GM23248 (cell line): Measurements from ENCODE around the gene TRIM2. TPM values are rescaled to one million over a fixed set of nuclear protein-coding genes. Genes with fewer than 3 reads are reported as not detected.

Experiments
- DNase-seq: peaks from one replicate; pipeline ENCODE4 v3.0.0-alpha.2; 2015
- H2AFZ ChIP-seq: fragments of 200-600 bp; sonication (generic); 2 replicates; pipeline ENCODE4 v1.6.1; 2016; ENCODE audit warnings: antibody characterized with exemption
- H3F3A ChIP-seq: fragments of 200-600 bp; sonication (generic); 2 replicates; pipeline ENCODE4 v1.6.1; 2016; ENCODE audit warnings: mild to moderate bottlenecking, antibody characterized with exemption, mixed run types; ENCODE audit not compliant: insufficient read depth
- H3K27ac ChIP-seq: fragments of 200-600 bp; sonication (generic); 2 replicates; pipeline ENCODE4 v1.5.1; 2016; ENCODE audit warnings: mild to moderate bottlenecking
- H3K27me3 ChIP-seq: fragments of 200-600 bp; sonication (generic); replicated peaks from 2 replicates; pipeline ENCODE4 v1.6.1; 2016; ENCODE audit warnings: mild to moderate bottlenecking; ENCODE audit not compliant: insufficient read depth
- H3K36me3 ChIP-seq: fragments of 200-600 bp; sonication (generic); 2 replicates; pipeline ENCODE4 v1.6.1; 2016; ENCODE audit warnings: low read depth, mild to moderate bottlenecking
- H3K4me1 ChIP-seq: fragments of 200-600 bp; sonication (generic); 2 replicates; pipeline ENCODE4 v1.6.1; 2016; ENCODE audit warnings: mild to moderate bottlenecking; ENCODE audit not compliant: insufficient read depth
- H3K4me2 ChIP-seq: fragments of 200-600 bp; sonication (generic); one replicate; pipeline ENCODE4 v1.6.1; 2016; ENCODE audit warnings: mild to moderate bottlenecking; ENCODE audit not compliant: unreplicated experiment
- H3K4me3 ChIP-seq: fragments of 200-600 bp; sonication (generic); 2 replicates; pipeline ENCODE4 v1.5.1; 2016; ENCODE audit warnings: mild to moderate bottlenecking
- H3K79me2 ChIP-seq: fragments of 200-600 bp; sonication (generic); 2 replicates; pipeline ENCODE4 v1.6.1; 2016; ENCODE audit warnings: mild to moderate bottlenecking; ENCODE audit not compliant: insufficient read depth
- H3K9ac ChIP-seq: fragments of 200-600 bp; sonication (generic); 2 replicates; pipeline ENCODE4 v1.6.1; 2016; ENCODE audit warnings: mild to moderate bottlenecking
- H3K9me2 ChIP-seq: fragments of 200-600 bp; sonication (generic); 2 replicates; pipeline ENCODE4 v1.6.1; 2016; ENCODE audit warnings: mixed run types, mild to moderate bottlenecking, moderate library complexity; ENCODE audit not compliant: insufficient read depth
- H3K9me3 ChIP-seq: fragments of 200-600 bp; sonication (generic); one replicate; pipeline ENCODE4 v1.6.1; 2017; ENCODE audit warnings: low read depth
- H4K20me1 ChIP-seq: fragments of 200-600 bp; sonication (generic); 2 replicates; pipeline ENCODE4 v1.6.0; 2016; ENCODE audit not compliant: insufficient read depth
- EZH2 ChIP-seq: fragments of 200-600 bp; sonication (generic); IDR thresholded peaks from 2 replicates; pipeline ENCODE4 v1.6.1; 2018; ENCODE audit warnings: antibody characterized with exemption, mild to moderate bottlenecking; ENCODE audit not compliant: insufficient read depth, poor library complexity, severe bottlenecking
- EZH2phosphoT487 ChIP-seq: fragments of 200-600 bp; sonication (generic); IDR thresholded peaks from 2 replicates; pipeline ENCODE4 v1.6.1; 2018; ENCODE audit warnings: antibody characterized with exemption, moderate library complexity, mild to moderate bottlenecking, low read depth; ENCODE audit not compliant: insufficient read depth
- WGBS, 2 experiments: methylation state at CpG; one replicate each; pipeline ENCODE4 v1.1.6; 2015 to 2017; ENCODE audit warnings: low lambda C conversion rate in 2 of 2, low coverage in 1 of 2; ENCODE audit errors: missing lambda C conversion rate in 2 of 2; 5-methylcytosine and 5-hydroxymethylcytosine counted together
- in situ Hi-C: fragments of 300-500 bp; cut with MboI; formaldehyde crosslinking; loops from 2 replicates; pipeline ENCODE4 v1.15.0; 2020
- polyA plus RNA-seq: library from polyadenylated mRNA; unstranded; fragments of >200 nt; fragmentation: Nextera tagmentation; extraction: Ambion mirVana; gene quantifications from 2 replicates; pipeline ENCODE4 v1.2.1, GENCODE V29; 2016
- total RNA-seq: library from RNA; depleted of rRNA; stranded (reverse); fragments of >200 nt; shearing (Covaris generic); gene quantifications from 2 replicates; pipeline ENCODE4 v1.2.3, GENCODE V29; 2014

TRIM2 gene
- total and polyA plus RNA-seq, 2 experiments from 2014 or later: 12.3 to 26.4 TPM

DNA sequence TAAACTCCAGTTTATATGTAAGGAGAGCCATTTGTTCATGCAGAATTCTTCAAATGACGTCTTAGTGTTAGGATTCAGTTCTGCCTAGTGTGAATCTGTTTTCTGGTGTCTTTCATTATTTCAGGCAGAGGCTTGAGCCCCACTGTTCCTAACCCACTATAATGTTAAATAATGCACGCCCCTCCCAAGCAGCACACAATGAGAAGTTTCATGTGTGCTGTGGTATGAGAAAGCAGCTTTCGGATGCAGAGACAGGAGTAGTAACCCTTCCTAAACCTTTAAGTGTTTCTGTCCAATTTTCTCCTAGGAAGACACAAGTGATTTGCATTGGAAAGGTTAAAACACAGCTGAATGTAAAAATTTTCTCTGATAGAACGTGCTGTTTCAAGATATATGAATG lies 54.5 kb downstream of the TRIM2 start:
- in situ Hi-C loops: no loop called here
- no peaks in the 10 kb centered on the region for H3K36me3 ChIP-seq
- DNase-seq: no peak
- H3K79me2 ChIP-seq: no peaks in the 10 kb centered on the region
- no peak overlapping the region for H3K4me2 ChIP-seq
- H3K9me2 ChIP-seq: no peaks in the 10 kb centered on the region
- H4K20me1 ChIP-seq: no peaks in the 10 kb centered on the region
- no peak overlapping the region for H3K9ac ChIP-seq
- no peak overlapping the region for H2AFZ ChIP-seq
- peaks cover 43% of the 10 kb centered on the region for H3F3A ChIP-seq
- H3K9me3 ChIP-seq: no peaks in the 10 kb centered on the region
- H3K27me3 ChIP-seq: no peaks in the 10 kb centered on the region
- H3K27ac ChIP-seq: no peak overlapping the region
- H3K4me3 ChIP-seq: no peak overlapping the region
- H3K4me1 ChIP-seq: peaks cover 43% of the 10 kb centered on the region
- WGBS, 2 experiments: 55 to 60% methylated on average over 4 of the region's 4 CpGs
- TF ChIP-seq EZH2phosphoT487 (no peak), EZH2 (no peak)

DNA sequence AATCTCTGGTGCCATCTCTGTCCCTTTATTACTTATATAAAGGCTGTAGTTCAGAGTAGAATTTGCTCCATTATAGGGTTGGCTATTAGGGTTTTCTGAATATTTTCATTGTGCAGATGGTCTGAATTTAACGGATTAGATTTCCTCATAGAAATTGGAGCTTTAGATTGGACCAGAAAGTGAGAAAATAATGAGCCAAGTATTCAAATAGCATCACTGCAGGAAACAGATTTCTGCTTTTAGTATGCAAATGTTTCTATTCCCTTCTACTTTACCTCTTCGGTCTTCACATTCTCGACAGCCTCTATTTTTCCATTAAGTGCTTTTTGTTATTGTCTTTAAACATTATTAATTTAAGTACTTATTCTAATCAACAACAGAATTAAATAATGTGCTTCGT lies 55.4 kb downstream of the TRIM2 start:
- no peak for TF ChIP-seq EZH2phosphoT487
- TF ChIP-seq EZH2: no peak
- Histone ChIP-seq H3K4me1 (peaks cover 43% of the 10 kb centered on the region), H3K27me3 (no peaks in the 10 kb centered on the region), H3K9ac (no peak overlapping the region), H3K27ac (0 out of 2 replicates have a peak overlapping the region, but pooled peaks have one; percentile 26), H3K79me2 (peaks cover 3% of the 10 kb centered on the region; the same call in 1 of the 2 replicates), H3K9me3 (no peaks in the 10 kb centered on the region), H3F3A (peaks cover 43% of the 10 kb centered on the region), H4K20me1 (no peaks in the 10 kb centered on the region), H3K4me3 (no peak overlapping the region), H3K4me2 (peak overlapping the region; percentile 16), H2AFZ (no peak overlapping the region), H3K9me2 (no peaks in the 10 kb centered on the region), H3K36me3 (no peaks in the 10 kb centered on the region)
- no peak for DNase-seq
- WGBS, 2 experiments: 17 to 25% methylated on average over 4 of the region's 4 CpGs
- in situ Hi-C loops: no loop called here

DNA sequence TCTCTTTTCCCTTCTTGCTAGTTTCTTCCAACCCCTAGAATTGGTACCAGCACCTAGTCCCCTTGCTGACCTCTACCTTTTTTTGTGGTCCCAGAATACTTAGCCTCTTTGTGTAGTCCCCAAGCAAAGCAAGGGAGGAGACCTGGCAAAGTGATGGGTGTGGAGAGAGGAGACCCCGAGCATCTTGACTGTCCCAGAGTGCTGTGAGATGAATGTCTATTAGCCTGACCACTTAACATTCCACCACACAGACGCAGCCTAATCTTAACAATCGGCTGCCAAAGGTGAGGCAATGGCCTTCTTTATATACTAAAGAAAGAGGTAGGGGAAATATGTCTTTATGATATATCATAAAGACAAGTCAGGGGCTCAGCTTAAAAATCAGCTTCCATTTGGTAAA lies 55.9 kb downstream of the TRIM2 start:
- peaks cover 8% of the 10 kb centered on the region; the same call in 1 of the 2 replicates for H3K79me2 ChIP-seq
- in situ Hi-C loops: no loop called here

DNA sequence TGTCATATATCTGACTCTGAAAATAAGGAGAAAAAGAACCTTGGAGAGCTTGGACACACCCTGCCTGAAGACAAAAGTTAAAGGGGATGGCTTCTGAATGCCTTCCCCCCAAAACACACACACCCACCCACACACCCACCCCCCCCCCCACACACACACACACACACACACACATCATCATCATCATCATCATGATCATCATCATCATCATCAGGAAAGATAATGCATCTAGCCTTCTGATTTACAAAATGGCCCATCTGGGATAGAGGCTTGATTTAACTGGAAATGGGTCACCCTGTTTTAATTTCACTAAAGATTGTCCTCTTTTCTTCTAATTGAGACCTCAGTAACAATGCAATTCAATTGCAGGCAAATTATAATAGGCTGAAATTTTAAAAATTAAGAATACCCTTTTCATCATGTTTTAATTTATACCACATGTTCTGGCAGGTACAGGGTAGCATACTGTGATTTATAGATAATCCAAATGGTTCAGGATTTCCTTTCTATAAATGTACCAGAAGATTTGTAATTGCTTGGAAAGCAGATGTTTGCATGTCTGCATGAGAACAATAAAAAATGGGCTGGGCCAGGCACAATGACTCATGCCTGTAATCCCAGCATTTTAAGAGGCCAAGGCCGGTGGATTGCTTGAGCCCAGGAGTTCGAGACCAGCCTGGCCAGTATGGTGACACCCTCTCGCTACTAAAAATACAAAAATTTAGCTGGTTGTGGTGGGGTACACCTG lies 56.5 kb downstream of the TRIM2 start:
- peaks cover 43% of the 10 kb centered on the region for H3F3A ChIP-seq
- 0 out of 2 replicates have a peak overlapping the region, but pooled peaks have one; percentile 13 for H3K27ac ChIP-seq
- H3K4me3 ChIP-seq: no peak overlapping the region
- DNase-seq: peak; percentile 64
- in situ Hi-C loops: no loop called here
- H3K36me3 ChIP-seq: no peaks in the 10 kb centered on the region
- no peaks in the 10 kb centered on the region for H3K9me2 ChIP-seq
- TF ChIP-seq EZH2phosphoT487 (no peak), EZH2 (no peak)
- H3K9ac ChIP-seq: no peak overlapping the region
- peaks cover 11% of the 10 kb centered on the region; the same call in 1 of the 2 replicates for H3K79me2 ChIP-seq
- no peak overlapping the region for H2AFZ ChIP-seq
- H4K20me1 ChIP-seq: no peaks in the 10 kb centered on the region
- WGBS, 2 experiments: 12% methylated on average over 3 of the region's 3 CpGs
- H3K9me3 ChIP-seq: no peaks in the 10 kb centered on the region
- H3K27me3 ChIP-seq: no peaks in the 10 kb centered on the region
- H3K4me2 ChIP-seq: no peak overlapping the region
- peaks cover 43% of the 10 kb centered on the region for H3K4me1 ChIP-seq

More for the DNA sequence above, 55.9 kb downstream of the TRIM2 start:
- Histone ChIP-seq H3K27ac (0 out of 2 replicates have a peak overlapping the region, but pooled peaks have one; percentile 26), H3K9me2 (no peaks in the 10 kb centered on the region), H3K4me2 (peak overlapping the region; percentile 16), H4K20me1 (no peaks in the 10 kb centered on the region), H3F3A (peaks cover 43% of the 10 kb centered on the region), H2AFZ (no peak overlapping the region), H3K4me3 (no peak overlapping the region), H3K9me3 (no peaks in the 10 kb centered on the region), H3K4me1 (peaks cover 43% of the 10 kb centered on the region), H3K36me3 (no peaks in the 10 kb centered on the region), H3K9ac (no peak overlapping the region), H3K27me3 (no peaks in the 10 kb centered on the region)
- TF ChIP-seq EZH2phosphoT487 (no peak), EZH2 (no peak)
- peak; percentile 35 for DNase-seq
- 28 to 30% methylated on average over 3 of the region's 3 CpGs for WGBS, 2 experiments

DNA sequence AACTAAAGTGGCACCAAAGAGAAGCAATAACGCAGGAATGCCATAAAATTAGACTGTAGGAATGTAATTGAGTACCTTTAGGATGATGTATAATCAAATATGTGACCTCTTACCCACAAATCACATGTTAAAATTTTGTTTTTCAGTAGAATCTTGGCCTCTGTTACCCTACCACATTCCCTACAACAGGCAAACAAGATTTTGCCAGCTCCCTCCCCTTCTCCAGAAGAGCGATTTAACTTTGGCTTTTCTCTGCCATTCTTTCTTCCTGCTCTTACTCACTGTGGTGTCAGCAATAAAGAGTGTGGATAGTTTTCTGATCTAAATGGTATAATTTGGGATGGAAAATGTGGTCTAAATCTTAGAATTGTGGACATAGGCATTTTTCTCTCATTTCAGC lies 57.2 kb downstream of the TRIM2 start:
- Histone ChIP-seq H3K4me1 (peaks cover 41% of the 10 kb centered on the region), H3K9me3 (no peaks in the 10 kb centered on the region), H2AFZ (no peak overlapping the region), H3K9me2 (no peaks in the 10 kb centered on the region), H3K27me3 (no peaks in the 10 kb centered on the region), H3K27ac (0 out of 2 replicates have a peak overlapping the region, but pooled peaks have one; percentile 13), H3K4me2 (peak overlapping the region; percentile 14), H3K36me3 (no peaks in the 10 kb centered on the region), H4K20me1 (no peaks in the 10 kb centered on the region), H3K79me2 (peaks cover 11% of the 10 kb centered on the region; the same call in 1 of the 2 replicates), H3K4me3 (no peak overlapping the region), H3F3A (peaks cover 40% of the 10 kb centered on the region), H3K9ac (no peak overlapping the region)
- in situ Hi-C loops: no loop called here
- peak; percentile 43 for DNase-seq
- no peak for TF ChIP-seq EZH2
- TF ChIP-seq EZH2phosphoT487: no peak
- 48 to 54% methylated on average over 2 of the region's 2 CpGs for WGBS, 2 experiments
